ENCODE results near the gene RTN1.

The RTN1 gene

GRCh38 chr14:59849411-59850130, 21.0 kb downstream of the RTN1 start:
- no peak for DNase-seq (ENCODE audit: low spot score)

GRCh38 chr14:59848671-59849070, 21.9 kb downstream of the RTN1 start:
- no peak for DNase-seq (ENCODE audit: low spot score)

GRCh38 chr14:59847711-59848110, 22.9 kb downstream of the RTN1 start:
- DNase-seq (ENCODE audit: low spot score): no peak

GRCh38 chr14:59846595-59846994, 24.0 kb downstream of the RTN1 start:
- no peak for DNase-seq (ENCODE audit: low spot score)

- DNase-seq (ENCODE audit: low spot score): no peak
These were observed 25.3 kb downstream of the RTN1 start for GRCh38 chr14:59845245-59845644.

- no peak for DNase-seq (ENCODE audit: low spot score)
These were observed 26.3 kb downstream of the RTN1 start for GRCh38 chr14:59844186-59844812.

GRCh38 chr14:59836116-59836515, 34.5 kb downstream of the RTN1 start:
- no peak for DNase-seq (ENCODE audit: low spot score)

- no peak for DNase-seq (ENCODE audit: low spot score)
These were observed 37.8 kb downstream of the RTN1 start for GRCh38 chr14:59832653-59833294.

GRCh38 chr14:59831121-59831730, 39.4 kb downstream of the RTN1 start:
- DNase-seq (ENCODE audit: low spot score): no peak

- no peak for DNase-seq (ENCODE audit: low spot score)
These were observed 40.2 kb downstream of the RTN1 start for GRCh38 chr14:59830338-59830734.

- no peak for DNase-seq (ENCODE audit: low spot score)
These were observed 40.9 kb downstream of the RTN1 start for GRCh38 chr14:59829469-59830337.

GRCh38 chr14:59828276-59828675, 42.3 kb downstream of the RTN1 start:
- no peak for DNase-seq (ENCODE audit: low spot score)

- no peak for DNase-seq (ENCODE audit: low spot score)
These were observed 43.2 kb downstream of the RTN1 start for GRCh38 chr14:59827401-59827800.

- no peak for DNase-seq (ENCODE audit: low spot score)
These were observed 44.4 kb downstream of the RTN1 start for GRCh38 chr14:59826150-59826549.

GRCh38 chr14:59823179-59823578, 47.4 kb downstream of the RTN1 start:
- no peak for DNase-seq (ENCODE audit: low spot score)

- no peak for DNase-seq (ENCODE audit: low spot score)
These were observed 51.0 kb downstream of the RTN1 start for GRCh38 chr14:59819446-59820088.

GRCh38 chr14:59816941-59817340, 53.6 kb downstream of the RTN1 start:
- DNase-seq (ENCODE audit: low spot score): no peak

GRCh38 chr14:59814988-59815387, 55.6 kb downstream of the RTN1 start:
- no peak for DNase-seq (ENCODE audit: low spot score)

- DNase-seq (ENCODE audit: low spot score): no peak
These were observed 58.8 kb downstream of the RTN1 start for GRCh38 chr14:59811815-59812214.

GRCh38 chr14:59811073-59811472, 59.5 kb downstream of the RTN1 start:
- no peak for DNase-seq (ENCODE audit: low spot score)

GRCh38 chr14:59803052-59803540, 67.5 kb downstream of the RTN1 start:
- DNase-seq (ENCODE audit: low spot score): no peak
